Measurements from ENCODE around the gene EPS8L2.

GRCh38 chr11:727281-727701 lies 21.3 kb downstream of the EPS8L2 start:
- TF ChIP-seq POLR2AphosphoS5 (IDR thresholded peaks at IDR 0.05): no peak
- TF ChIP-seq POLR2A (IDR thresholded peaks at IDR 0.05): no peak
- no peak for TF ChIP-seq CTCF (IDR thresholded peaks at IDR 0.05)
- no peak for TF ChIP-seq EP300 (IDR thresholded peaks at IDR 0.05; ENCODE audit: low read depth)
